H1 (cell line): ENCODE data around the gene PPP4R1. TPM values are rescaled to one million over a fixed set of nuclear protein-coding genes. Genes with fewer than 3 reads are reported as not detected.

Experiments
- ASH2L ChIP-seq: fragments of 200-600, 300-600 bp; sonication (generic); IDR thresholded peaks from one replicate; pipeline ENCODE4 v1.7.1; 2017; ENCODE audit warnings: low read length
- BACH1 ChIP-seq: IDR thresholded peaks from 2 replicates; pipeline ENCODE4 v1.6.1; 2012; ENCODE audit warnings: low read length, improper control_type of control experiment
- CBX5 ChIP-seq: fragments of 300-800, 300-1000 bp; sonication (generic); IDR thresholded peaks from 2 replicates; pipeline ENCODE4 v1.7.1; 2016; ENCODE audit warnings: antibody characterized with exemption, low read length, low read depth
- HDAC6 ChIP-seq: IDR thresholded peaks from one replicate; pipeline ENCODE4 v1.7.1; 2012; ENCODE audit warnings: low read depth, mild to moderate bottlenecking, inconsistent platforms, low read length, moderate library complexity
- KDM1A ChIP-seq: fragments of 200-600, 300-600 bp; sonication (generic); IDR thresholded peaks from 2 replicates; pipeline ENCODE4 v1.7.1; 2016; ENCODE audit warnings: mild to moderate bottlenecking, low read length, borderline replicate concordance
- POLR2A ChIP-seq, 2 experiments: IDR thresholded peaks; 1 replicate in 1 of 2; 2 replicates in 1 of 2; pipeline ENCODE4 v1.6.1; 2011; ENCODE audit warnings: low read depth in 2 of 2, low read length in 2 of 2, mild to moderate bottlenecking in 2 of 2; ENCODE audit errors: control extremely low read depth in 1 of 2
- RAD21 ChIP-seq, 2 experiments: IDR thresholded peaks in 1 of 2; conservative IDR thresholded peaks in 1 of 2; 2 replicates each; pipeline ENCODE4 v1.6.1; 2011; ENCODE audit warnings: low read depth in 2 of 2, low read length in 2 of 2, improper control_type of control experiment in 1 of 2, inconsistent platforms in 1 of 2, mild to moderate bottlenecking in 1 of 2, moderate library complexity in 1 of 2
- SAP30 ChIP-seq: fragments of 300-600 bp; sonication (generic); IDR thresholded peaks from 2 replicates; pipeline ENCODE4 v1.7.1; 2012; ENCODE audit warnings: low read length, moderate library complexity, mild to moderate bottlenecking, inconsistent platforms; ENCODE audit not compliant: insufficient read depth, insufficient replicate concordance
- SIN3A ChIP-seq, 2 experiments: IDR thresholded peaks in 1 of 2; conservative IDR thresholded peaks in 1 of 2; 2 replicates each; pipeline ENCODE4 v1.6.1; 2011 to 2012; ENCODE audit warnings: low read length in 2 of 2, improper control_type of control experiment in 1 of 2, low read depth in 1 of 2, mild to moderate bottlenecking in 1 of 2
- TBP ChIP-seq: IDR thresholded peaks from 2 replicates; pipeline ENCODE4 v1.6.1; 2011; ENCODE audit warnings: low read depth, low read length, improper control_type of control experiment
- polyA plus RNA-seq, 7 experiments: library from polyadenylated mRNA; depleted of rRNA in 3 of 7; stranded (reverse) in 5 of 7; unstranded in 2 of 7; fragments of >200 nt in 5 of 7; fragments of 200-250 nt in 2 of 7; gene quantifications; 1 replicate in 5 of 7; 2 replicates in 1 of 7; 4 replicates in 1 of 7; pipeline versions ENCODE4 v1.2.1 to v1.2.3, GENCODE V29; 2011 to 2013; ENCODE audit warnings: missing spikeins in 2 of 7, mixed read lengths in 2 of 7
- total RNA-seq: library from RNA; stranded (reverse); fragmentation: NEBNext Ultra II Directional; extraction: Animal tissue kit (Norgen Biotek cat#: 25700); gene quantifications from 2 replicates; pipeline ENCODE4 v1.2.1, GENCODE V29; 2021
- TF ChIP-seq, protein P1 (sequence below): fragments of 300-600 bp; sonication (generic); IDR thresholded peaks from 2 replicates; pipeline ENCODE4 v1.7.1; 2012; ENCODE audit warnings: low read length, moderate library complexity, mild to moderate bottlenecking, inconsistent platforms; ENCODE audit not compliant: insufficient replicate concordance

PPP4R1 gene
- total and polyA plus RNA-seq, 2 of the 8 experiments (the other 6 are each of a cell fraction or from before 2014, with no cell fraction given), result 67.4 to 96.1 TPM

DNA sequence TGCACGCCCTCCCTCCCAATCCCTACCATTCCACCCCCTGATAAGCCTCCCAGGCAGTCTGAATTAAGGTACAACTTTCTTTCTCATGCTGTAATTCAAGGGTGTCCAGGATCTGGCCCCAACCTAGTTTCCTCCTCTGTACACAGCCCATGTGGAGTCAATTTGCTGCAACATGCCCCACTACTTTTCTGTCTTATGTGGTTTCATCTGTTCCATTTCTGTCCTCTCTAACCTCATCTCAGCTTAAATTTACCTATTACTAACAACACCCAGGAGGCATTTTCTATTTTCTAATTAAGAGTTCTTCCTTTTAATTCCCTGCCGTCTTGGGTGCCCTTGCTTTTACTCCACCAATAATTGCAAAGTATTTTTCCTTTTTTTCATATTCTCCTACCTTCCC lies 10.0 kb downstream of the PPP4R1 start (continued):
- TF ChIP-seq, protein P1, sequence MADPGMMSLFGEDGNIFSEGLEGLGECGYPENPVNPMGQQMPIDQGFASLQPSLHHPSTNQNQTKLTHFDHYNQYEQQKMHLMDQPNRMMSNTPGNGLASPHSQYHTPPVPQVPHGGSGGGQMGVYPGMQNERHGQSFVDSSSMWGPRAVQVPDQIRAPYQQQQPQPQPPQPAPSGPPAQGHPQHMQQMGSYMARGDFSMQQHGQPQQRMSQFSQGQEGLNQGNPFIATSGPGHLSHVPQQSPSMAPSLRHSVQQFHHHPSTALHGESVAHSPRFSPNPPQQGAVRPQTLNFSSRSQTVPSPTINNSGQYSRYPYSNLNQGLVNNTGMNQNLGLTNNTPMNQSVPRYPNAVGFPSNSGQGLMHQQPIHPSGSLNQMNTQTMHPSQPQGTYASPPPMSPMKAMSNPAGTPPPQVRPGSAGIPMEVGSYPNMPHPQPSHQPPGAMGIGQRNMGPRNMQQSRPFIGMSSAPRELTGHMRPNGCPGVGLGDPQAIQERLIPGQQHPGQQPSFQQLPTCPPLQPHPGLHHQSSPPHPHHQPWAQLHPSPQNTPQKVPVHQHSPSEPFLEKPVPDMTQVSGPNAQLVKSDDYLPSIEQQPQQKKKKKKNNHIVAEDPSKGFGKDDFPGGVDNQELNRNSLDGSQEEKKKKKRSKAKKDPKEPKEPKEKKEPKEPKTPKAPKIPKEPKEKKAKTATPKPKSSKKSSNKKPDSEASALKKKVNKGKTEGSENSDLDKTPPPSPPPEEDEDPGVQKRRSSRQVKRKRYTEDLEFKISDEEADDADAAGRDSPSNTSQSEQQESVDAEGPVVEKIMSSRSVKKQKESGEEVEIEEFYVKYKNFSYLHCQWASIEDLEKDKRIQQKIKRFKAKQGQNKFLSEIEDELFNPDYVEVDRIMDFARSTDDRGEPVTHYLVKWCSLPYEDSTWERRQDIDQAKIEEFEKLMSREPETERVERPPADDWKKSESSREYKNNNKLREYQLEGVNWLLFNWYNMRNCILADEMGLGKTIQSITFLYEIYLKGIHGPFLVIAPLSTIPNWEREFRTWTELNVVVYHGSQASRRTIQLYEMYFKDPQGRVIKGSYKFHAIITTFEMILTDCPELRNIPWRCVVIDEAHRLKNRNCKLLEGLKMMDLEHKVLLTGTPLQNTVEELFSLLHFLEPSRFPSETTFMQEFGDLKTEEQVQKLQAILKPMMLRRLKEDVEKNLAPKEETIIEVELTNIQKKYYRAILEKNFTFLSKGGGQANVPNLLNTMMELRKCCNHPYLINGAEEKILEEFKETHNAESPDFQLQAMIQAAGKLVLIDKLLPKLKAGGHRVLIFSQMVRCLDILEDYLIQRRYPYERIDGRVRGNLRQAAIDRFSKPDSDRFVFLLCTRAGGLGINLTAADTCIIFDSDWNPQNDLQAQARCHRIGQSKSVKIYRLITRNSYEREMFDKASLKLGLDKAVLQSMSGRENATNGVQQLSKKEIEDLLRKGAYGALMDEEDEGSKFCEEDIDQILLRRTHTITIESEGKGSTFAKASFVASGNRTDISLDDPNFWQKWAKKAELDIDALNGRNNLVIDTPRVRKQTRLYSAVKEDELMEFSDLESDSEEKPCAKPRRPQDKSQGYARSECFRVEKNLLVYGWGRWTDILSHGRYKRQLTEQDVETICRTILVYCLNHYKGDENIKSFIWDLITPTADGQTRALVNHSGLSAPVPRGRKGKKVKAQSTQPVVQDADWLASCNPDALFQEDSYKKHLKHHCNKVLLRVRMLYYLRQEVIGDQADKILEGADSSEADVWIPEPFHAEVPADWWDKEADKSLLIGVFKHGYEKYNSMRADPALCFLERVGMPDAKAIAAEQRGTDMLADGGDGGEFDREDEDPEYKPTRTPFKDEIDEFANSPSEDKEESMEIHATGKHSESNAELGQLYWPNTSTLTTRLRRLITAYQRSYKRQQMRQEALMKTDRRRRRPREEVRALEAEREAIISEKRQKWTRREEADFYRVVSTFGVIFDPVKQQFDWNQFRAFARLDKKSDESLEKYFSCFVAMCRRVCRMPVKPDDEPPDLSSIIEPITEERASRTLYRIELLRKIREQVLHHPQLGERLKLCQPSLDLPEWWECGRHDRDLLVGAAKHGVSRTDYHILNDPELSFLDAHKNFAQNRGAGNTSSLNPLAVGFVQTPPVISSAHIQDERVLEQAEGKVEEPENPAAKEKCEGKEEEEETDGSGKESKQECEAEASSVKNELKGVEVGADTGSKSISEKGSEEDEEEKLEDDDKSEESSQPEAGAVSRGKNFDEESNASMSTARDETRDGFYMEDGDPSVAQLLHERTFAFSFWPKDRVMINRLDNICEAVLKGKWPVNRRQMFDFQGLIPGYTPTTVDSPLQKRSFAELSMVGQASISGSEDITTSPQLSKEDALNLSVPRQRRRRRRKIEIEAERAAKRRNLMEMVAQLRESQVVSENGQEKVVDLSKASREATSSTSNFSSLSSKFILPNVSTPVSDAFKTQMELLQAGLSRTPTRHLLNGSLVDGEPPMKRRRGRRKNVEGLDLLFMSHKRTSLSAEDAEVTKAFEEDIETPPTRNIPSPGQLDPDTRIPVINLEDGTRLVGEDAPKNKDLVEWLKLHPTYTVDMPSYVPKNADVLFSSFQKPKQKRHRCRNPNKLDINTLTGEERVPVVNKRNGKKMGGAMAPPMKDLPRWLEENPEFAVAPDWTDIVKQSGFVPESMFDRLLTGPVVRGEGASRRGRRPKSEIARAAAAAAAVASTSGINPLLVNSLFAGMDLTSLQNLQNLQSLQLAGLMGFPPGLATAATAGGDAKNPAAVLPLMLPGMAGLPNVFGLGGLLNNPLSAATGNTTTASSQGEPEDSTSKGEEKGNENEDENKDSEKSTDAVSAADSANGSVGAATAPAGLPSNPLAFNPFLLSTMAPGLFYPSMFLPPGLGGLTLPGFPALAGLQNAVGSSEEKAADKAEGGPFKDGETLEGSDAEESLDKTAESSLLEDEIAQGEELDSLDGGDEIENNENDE, result no peak
- TF ChIP-seq HDAC6, result no peak
- no peak for TF ChIP-seq CBX5
- no peak for TF ChIP-seq SIN3A (conservative IDR thresholded peaks at IDR 0.05 in 1 of 2, IDR thresholded peaks at IDR 0.05 in 1 of 2; ENCODE audit: low read depth in 1 of 2, low read length in 2 of 2)
- no peak for TF ChIP-seq RAD21 (IDR thresholded peaks at IDR 0.05 in 1 of 2, conservative IDR thresholded peaks at IDR 0.05 in 1 of 2; ENCODE audit: low read depth in 2 of 2, low read length in 2 of 2)
- TF ChIP-seq KDM1A, result no peak
- no peak for TF ChIP-seq TBP
- TF ChIP-seq SAP30, result no peak
- no peak for TF ChIP-seq BACH1
- TF ChIP-seq POLR2A (IDR thresholded peaks at IDR 0.05; ENCODE audit: control extremely low read depth in 1 of 2, low read depth in 2 of 2, low read length in 2 of 2), result no peak
- no peak for TF ChIP-seq ASH2L
